GM06990 (cell line): Measurements from ENCODE around the gene SLC35B2.

Source experiments
- DNase-seq: peaks from one replicate; pipeline ENCODE4 v3.0.0-alpha.2; 2011; ENCODE audit not compliant: insufficient read length; ENCODE audit errors: extremely low read depth
- H3K27me3 ChIP-seq: replicated peaks from 2 replicates; pipeline ENCODE4 v1.6.0; 2011; ENCODE audit warnings: low read length; ENCODE audit not compliant: control insufficient read depth, insufficient read depth
- H3K36me3 ChIP-seq: 2 replicates; pipeline ENCODE4 v1.5.1; 2011; ENCODE audit warnings: low read length; ENCODE audit not compliant: control insufficient read depth, insufficient read depth
- H3K4me3 ChIP-seq: replicated peaks from 2 replicates; pipeline ENCODE4 v1.5.1; 2011; ENCODE audit warnings: low read depth, mild to moderate bottlenecking, control low read depth, low read length
- CTCF ChIP-seq: IDR thresholded peaks from 2 replicates; pipeline ENCODE4 v1.5.1; 2011; ENCODE audit warnings: low read length, control low read depth, mild to moderate bottlenecking, inconsistent platforms; ENCODE audit not compliant: insufficient read depth, poor library complexity, severe bottlenecking

The SLC35B2 gene

GRCh38 chr6:44257025-44257752 is at the start of gene SLC35B2:
Gene SLC35B2, minus strand, starts transcription at chr6:44257528. Its CDS starts 118 bp downstream, at chr6:44257410.
- Histone ChIP-seq H3K27me3 (no peaks in the 10 kb centered on the region), H3K4me3 (peak within 1 kb of the TSS; percentile 80), H3K36me3 (peaks cover 47% of the 10 kb centered on the region)
- no peak for TF ChIP-seq CTCF
- DNase-seq = peak; percentile 86

GRCh38 chr6:44306710-44307109 is 49.4 kb upstream of the SLC35B2 start:
- DNase-seq = no peak
- Histone ChIP-seq H3K36me3 (peaks cover 52% of the 10 kb centered on the region), H3K27me3 (no peaks in the 10 kb centered on the region), H3K4me3 (no peak overlapping the region)
- no peak for TF ChIP-seq CTCF

- Histone ChIP-seq H3K36me3 (peaks cover 55% of the 10 kb centered on the region), H3K27me3 (no peaks in the 10 kb centered on the region), H3K4me3 (no peak overlapping the region)
- no peak for TF ChIP-seq CTCF
- no peak for DNase-seq
Observed at GRCh38 chr6:44305200-44305725, 47.9 kb upstream of the SLC35B2 start.

GRCh38 chr6:44304282-44305199 is 47.2 kb upstream of the SLC35B2 start:
- TF ChIP-seq CTCF = peak; percentile 90
- Histone ChIP-seq H3K4me3 (no peak overlapping the region), H3K36me3 (peaks cover 52% of the 10 kb centered on the region), H3K27me3 (no peaks in the 10 kb centered on the region)
- no peak for DNase-seq

GRCh38 chr6:44303842-44304241 is 46.5 kb upstream of the SLC35B2 start:
- H3K36me3 ChIP-seq = peaks cover 47% of the 10 kb centered on the region

More at GRCh38 chr6:44303842-44304241, 46.5 kb upstream of the SLC35B2 start:
- no peak for TF ChIP-seq CTCF
- DNase-seq = no peak
- Histone ChIP-seq H3K27me3 (no peaks in the 10 kb centered on the region), H3K4me3 (no peak overlapping the region)
